ENCODE data around the gene AKAP6. TPM values are rescaled to one million over a fixed set of nuclear protein-coding genes. Genes with fewer than 3 reads are reported as not detected.

AKAP6 gene
- total RNA-seq, 1 experiment from 2014 or later: 1.1 TPM

DNA sequence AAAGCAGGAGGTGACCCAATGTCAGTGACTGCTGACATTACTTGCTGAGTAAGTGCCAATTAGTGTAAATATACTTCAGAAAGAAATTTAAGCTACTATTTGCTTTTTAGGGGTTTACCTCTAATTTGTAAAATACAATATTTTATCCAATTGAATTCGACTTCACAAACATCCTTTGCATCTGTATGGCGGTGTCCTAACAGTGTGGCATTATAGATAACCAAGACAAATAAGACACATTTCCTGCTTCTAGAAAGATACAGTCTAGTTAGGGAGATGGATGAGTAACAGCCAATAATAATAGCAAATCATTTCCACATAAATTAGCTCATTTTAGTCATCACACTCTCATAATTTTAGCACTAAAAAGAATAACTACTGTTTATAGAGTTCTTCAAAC lies 196.5 kb downstream of the AKAP6 start:
- H2BK12ac ChIP-seq (ENCODE audit: insufficient read length, low read depth, low read length): no peak overlapping the region
- H3K23me2 ChIP-seq (ENCODE audit: insufficient read length, low read depth, low read length, poor library complexity, severe bottlenecking): no peaks in the 10 kb centered on the region
- no peaks in the 10 kb centered on the region for H3K79me1 ChIP-seq (ENCODE audit: insufficient read depth, low read depth, low read length, poor library complexity, severe bottlenecking)
- no peak overlapping the region for H3K4ac ChIP-seq (ENCODE audit: low read depth, low read length)
- no peak overlapping the region for H4K91ac ChIP-seq (ENCODE audit: insufficient read length, low read depth, low read length)
- H3K14ac ChIP-seq (ENCODE audit: insufficient read depth, low read length): no peak overlapping the region
- no peak overlapping the region for H2BK5ac ChIP-seq (ENCODE audit: insufficient read length, low read length)
- no peak overlapping the region for H3K27ac Mint-ChIP-seq
- no peak for DNase-seq
- H3K27ac ChIP-seq (ENCODE audit: insufficient read length, low read depth, low read length): no peak overlapping the region
- no peak overlapping the region for H3K4me3 Mint-ChIP-seq
- H3K27me3 Mint-ChIP-seq (ENCODE audit: low read depth): no peaks in the 10 kb centered on the region; the same call in 1 of the 2 replicates
- no peaks in the 10 kb centered on the region for H3K36me3 Mint-ChIP-seq (ENCODE audit: insufficient read depth in 1 of 3, low read depth in 3 of 3)
- H2AK5ac ChIP-seq (ENCODE audit: insufficient read length, low read length): no peak overlapping the region
- no peak overlapping the region for H2BK20ac ChIP-seq (ENCODE audit: low read depth, low read length, poor library complexity, severe bottlenecking)
- TF ChIP-seq, protein P1, sequence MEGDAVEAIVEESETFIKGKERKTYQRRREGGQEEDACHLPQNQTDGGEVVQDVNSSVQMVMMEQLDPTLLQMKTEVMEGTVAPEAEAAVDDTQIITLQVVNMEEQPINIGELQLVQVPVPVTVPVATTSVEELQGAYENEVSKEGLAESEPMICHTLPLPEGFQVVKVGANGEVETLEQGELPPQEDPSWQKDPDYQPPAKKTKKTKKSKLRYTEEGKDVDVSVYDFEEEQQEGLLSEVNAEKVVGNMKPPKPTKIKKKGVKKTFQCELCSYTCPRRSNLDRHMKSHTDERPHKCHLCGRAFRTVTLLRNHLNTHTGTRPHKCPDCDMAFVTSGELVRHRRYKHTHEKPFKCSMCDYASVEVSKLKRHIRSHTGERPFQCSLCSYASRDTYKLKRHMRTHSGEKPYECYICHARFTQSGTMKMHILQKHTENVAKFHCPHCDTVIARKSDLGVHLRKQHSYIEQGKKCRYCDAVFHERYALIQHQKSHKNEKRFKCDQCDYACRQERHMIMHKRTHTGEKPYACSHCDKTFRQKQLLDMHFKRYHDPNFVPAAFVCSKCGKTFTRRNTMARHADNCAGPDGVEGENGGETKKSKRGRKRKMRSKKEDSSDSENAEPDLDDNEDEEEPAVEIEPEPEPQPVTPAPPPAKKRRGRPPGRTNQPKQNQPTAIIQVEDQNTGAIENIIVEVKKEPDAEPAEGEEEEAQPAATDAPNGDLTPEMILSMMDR (conservative IDR thresholded peaks at IDR 0.05): no peak
- no peaks in the 10 kb centered on the region for H3K9me3 ChIP-seq (ENCODE audit: control insufficient read depth, low read depth, low read length)
- H4K8ac ChIP-seq (replicated peaks; ENCODE audit: insufficient read length, low read depth, low read length): no peak overlapping the region
- H3K4me1 Mint-ChIP-seq: no peaks in the 10 kb centered on the region
- H3K23ac ChIP-seq (ENCODE audit: insufficient read length, low read depth, low read length): no peak overlapping the region
- no peak overlapping the region for H3K56ac ChIP-seq (ENCODE audit: insufficient read length, low read depth, low read length)
- no peak overlapping the region for H3K9ac ChIP-seq (ENCODE audit: extremely low read depth, insufficient read length, low read length)
- no peak overlapping the region for H3K4me2 ChIP-seq (ENCODE audit: insufficient read depth, insufficient read length, low read length)
- no peaks in the 10 kb centered on the region for H4K20me1 ChIP-seq (ENCODE audit: control insufficient read depth, insufficient read depth, insufficient read length)
- no peak overlapping the region for H2BK15ac ChIP-seq (ENCODE audit: low read depth, low read length)
- H3K79me2 ChIP-seq (ENCODE audit: insufficient read depth, low read length): no peaks in the 10 kb centered on the region
- H2BK120ac ChIP-seq (ENCODE audit: low read depth, low read length, poor library complexity, severe bottlenecking): no peak overlapping the region
- no peak overlapping the region for H2AFZ ChIP-seq (ENCODE audit: low read length)
- H3K9me3 Mint-ChIP-seq: peaks cover 2 to 4% of the 10 kb centered on the region in 2 experiments; a peak in 2 of 5 replicates
- H3K4me1 ChIP-seq (ENCODE audit: insufficient read depth, low read length): no peaks in the 10 kb centered on the region; the same call in 1 of the 2 replicates
- no CpG with 5 or more reads among the region's 2 CpGs for WGBS (ENCODE audit: extremely low coverage, insufficient read length, low lambda C conversion rate)
- H3K27me3 ChIP-seq (ENCODE audit: insufficient read depth, low read length): no peaks in the 10 kb centered on the region
- H3T11ph ChIP-seq (ENCODE audit: low read length): no peak overlapping the region
- H3K18ac ChIP-seq (ENCODE audit: insufficient read length, low read depth, low read length): no peak overlapping the region
- H4K5ac ChIP-seq (ENCODE audit: insufficient read length, low read depth, low read length): no peak overlapping the region

All from H9 (cell line).